ENCODE results near the gene PDLIM5.

Gene PDLIM5

GRCh38 chr4:94676970-94677369 is 225.2 kb downstream of the PDLIM5 start:
- Histone ChIP-seq H3K9me3 (ENCODE audit: control insufficient read depth, low read length) (no peaks in the 10 kb centered on the region), H2AFZ (no peak overlapping the region), H3K27ac (no peak overlapping the region), H3K27me3 (ENCODE audit: control insufficient read depth, insufficient read depth, low read length) (no peaks in the 10 kb centered on the region), H3K4me2 (ENCODE audit: low read length) (no peak overlapping the region), H3K36me3 (ENCODE audit: control insufficient read depth, insufficient read depth, low read length) (no peaks in the 10 kb centered on the region), H3K79me2 (no peaks in the 10 kb centered on the region), H3K9ac (no peak overlapping the region), H3K4me3 (ENCODE audit: low read depth, low read length) (no peak overlapping the region), H3K4me1 (no peaks in the 10 kb centered on the region)
- TF ChIP-seq CTCF (IDR thresholded peaks at IDR 0.05), result no peak

GRCh38 chr4:94678896-94679295 is 227.2 kb downstream of the PDLIM5 start:
- no peak overlapping the region for H3K4me3 ChIP-seq (ENCODE audit: low read depth, low read length)

GRCh38 chr4:94680176-94680862 is 228.6 kb downstream of the PDLIM5 start:
- H3K27ac ChIP-seq, result no peak overlapping the region
- H3K79me2 ChIP-seq, result no peaks in the 10 kb centered on the region
- no peaks in the 10 kb centered on the region for H3K27me3 ChIP-seq (ENCODE audit: control insufficient read depth, insufficient read depth, low read length)
- no peak overlapping the region for H3K9ac ChIP-seq
- H3K9me3 ChIP-seq (ENCODE audit: control insufficient read depth, low read length), result no peaks in the 10 kb centered on the region
- no peaks in the 10 kb centered on the region for H3K4me1 ChIP-seq
- H2AFZ ChIP-seq, result no peak overlapping the region
- H3K36me3 ChIP-seq (ENCODE audit: control insufficient read depth, insufficient read depth, low read length), result no peaks in the 10 kb centered on the region
- H3K4me3 ChIP-seq (ENCODE audit: low read depth, low read length), result no peak overlapping the region
- no peak for TF ChIP-seq CTCF (IDR thresholded peaks at IDR 0.05)
- no peak overlapping the region for H3K4me2 ChIP-seq (ENCODE audit: low read length)

More at GRCh38 chr4:94678896-94679295, 227.2 kb downstream of the PDLIM5 start:
- Histone ChIP-seq H3K36me3 (ENCODE audit: control insufficient read depth, insufficient read depth, low read length) (no peaks in the 10 kb centered on the region), H3K9me3 (ENCODE audit: control insufficient read depth, low read length) (no peaks in the 10 kb centered on the region), H3K4me2 (ENCODE audit: low read length) (no peak overlapping the region), H3K27ac (no peak overlapping the region), H3K27me3 (ENCODE audit: control insufficient read depth, insufficient read depth, low read length) (no peaks in the 10 kb centered on the region), H3K79me2 (no peaks in the 10 kb centered on the region), H3K9ac (no peak overlapping the region), H3K4me1 (no peaks in the 10 kb centered on the region), H2AFZ (no peak overlapping the region)
- no peak for TF ChIP-seq CTCF (IDR thresholded peaks at IDR 0.05)

GRCh38 chr4:94686086-94686485 is 234.3 kb downstream of the PDLIM5 start:
- no peaks in the 10 kb centered on the region for H3K79me2 ChIP-seq
- H3K4me2 ChIP-seq (ENCODE audit: low read length), result no peak overlapping the region
- H3K4me1 ChIP-seq, result no peaks in the 10 kb centered on the region
- H3K9me3 ChIP-seq (ENCODE audit: control insufficient read depth, low read length), result no peaks in the 10 kb centered on the region
- no peak for TF ChIP-seq CTCF (IDR thresholded peaks at IDR 0.05)
- no peaks in the 10 kb centered on the region for H3K27me3 ChIP-seq (ENCODE audit: control insufficient read depth, insufficient read depth, low read length)
- no peak overlapping the region for H3K27ac ChIP-seq
- no peak overlapping the region for H3K9ac ChIP-seq
- H3K4me3 ChIP-seq (ENCODE audit: low read depth, low read length), result no peak overlapping the region
- no peaks in the 10 kb centered on the region for H3K36me3 ChIP-seq (ENCODE audit: control insufficient read depth, insufficient read depth, low read length)
- no peak overlapping the region for H2AFZ ChIP-seq

Measured in parathyroid adenoma (tissue), 2 donors.